COLO668 (cell line): ENCODE measurements around the gene IGFBP2.
A peak's percentile ranks its signal among the peaks of the same experiment; 100 is the strongest.

ENCODE experiments used
- DNase-seq: peaks from one replicate; lab custom pipeline; 2025; ENCODE audit not compliant: unreplicated experiment; lab: John Stamatoyannopoulos, UW

Gene IGFBP2

DNA sequence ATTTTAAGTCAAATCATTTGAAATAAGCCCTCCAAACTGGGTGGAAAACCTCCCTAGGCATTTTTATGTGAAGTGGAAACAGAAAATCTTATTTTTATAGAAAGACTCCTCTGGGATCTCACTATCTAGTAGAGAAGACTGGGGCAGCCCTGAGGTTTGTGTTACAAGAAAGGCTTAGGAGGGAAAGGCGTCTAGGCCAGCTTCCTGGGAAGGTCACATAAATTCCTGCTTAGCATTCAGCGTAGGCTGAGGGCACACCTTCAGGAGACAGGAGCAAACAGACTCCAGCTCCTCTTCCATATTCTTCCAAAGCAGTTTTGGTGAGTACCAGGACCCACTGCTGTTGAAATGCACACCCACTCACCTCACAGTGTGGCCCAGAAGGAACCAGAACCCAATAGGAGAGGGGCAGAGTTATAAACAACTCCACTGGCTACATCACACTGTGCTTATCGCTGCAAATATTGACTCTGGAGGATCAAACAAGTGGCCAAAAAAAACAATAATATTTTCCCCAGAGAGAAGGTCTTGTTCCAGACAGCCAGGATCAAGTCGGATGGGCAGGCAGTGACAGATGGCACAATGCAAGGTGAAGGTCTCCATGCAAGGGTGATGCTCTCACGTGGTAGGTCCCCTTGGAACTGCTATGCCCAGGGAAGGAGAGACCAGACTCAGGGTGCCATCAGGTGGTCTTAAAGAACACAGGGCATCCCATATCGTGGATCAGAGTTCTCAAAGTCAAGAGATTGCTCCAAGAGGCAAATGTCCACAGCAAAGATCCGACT lies 17.7 kb upstream of the IGFBP2 start:
- DNase-seq = no peak

DNA sequence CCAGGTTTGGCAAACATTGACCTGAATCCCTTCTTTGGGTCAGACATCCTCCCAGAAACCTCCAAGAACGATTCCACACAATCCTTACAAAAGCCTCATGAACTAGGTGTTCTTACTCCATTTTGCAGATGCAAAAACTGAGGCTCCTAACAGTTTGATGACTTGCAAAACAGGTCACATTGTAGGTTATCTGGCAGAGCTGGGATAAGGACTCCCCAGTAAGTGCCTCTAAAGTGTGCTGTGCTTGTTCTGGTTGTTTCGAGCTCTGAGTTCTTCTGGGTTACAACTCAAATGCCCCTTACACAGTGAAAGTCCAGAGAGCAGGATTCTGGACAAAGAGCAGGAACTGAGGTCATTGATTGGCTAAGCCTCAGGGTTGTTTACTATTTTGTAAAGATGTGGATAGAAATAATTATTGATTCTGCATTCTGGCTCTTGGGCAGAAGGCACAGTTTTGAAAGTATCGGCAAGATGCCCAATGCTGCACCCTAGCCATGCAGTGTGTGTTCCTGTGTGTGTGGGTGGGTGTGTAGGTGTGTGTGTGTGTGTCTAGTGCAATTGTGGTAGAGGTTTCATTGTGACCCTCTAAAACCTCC lies 17.0 kb upstream of the IGFBP2 start:
- no peak for DNase-seq

DNA sequence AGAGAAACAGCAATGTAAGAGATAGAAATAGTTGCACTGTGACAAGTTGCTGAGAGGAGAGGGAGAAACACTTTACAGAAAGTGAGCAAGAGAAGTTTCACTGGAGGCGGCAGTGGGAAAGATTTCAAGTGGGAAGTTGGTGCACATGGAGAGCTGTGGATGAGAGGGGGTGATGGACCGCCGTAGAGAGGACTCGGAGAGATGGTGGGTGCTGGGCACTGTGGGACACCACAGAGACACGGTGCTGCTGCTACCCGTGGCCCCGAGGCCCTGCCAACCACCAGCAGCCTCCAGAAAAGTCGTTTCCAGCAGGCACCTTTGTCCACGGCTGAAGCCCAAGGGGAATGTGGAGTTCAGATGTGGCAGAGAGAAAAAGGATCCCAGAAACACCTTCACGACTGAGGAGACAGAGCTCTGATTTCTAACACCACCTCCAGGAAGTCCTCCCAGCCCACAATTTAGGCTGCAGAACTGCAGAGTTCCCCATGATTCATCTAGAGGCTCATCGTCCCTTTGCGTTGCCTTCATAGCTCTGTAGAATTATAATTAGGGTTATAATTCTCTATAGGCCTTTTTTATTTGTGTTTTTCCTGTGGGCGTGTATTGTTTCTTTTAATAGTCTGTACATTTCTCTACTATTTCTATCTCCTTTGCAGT lies 15.9 kb upstream of the IGFBP2 start:
- DNase-seq = no peak

DNA sequence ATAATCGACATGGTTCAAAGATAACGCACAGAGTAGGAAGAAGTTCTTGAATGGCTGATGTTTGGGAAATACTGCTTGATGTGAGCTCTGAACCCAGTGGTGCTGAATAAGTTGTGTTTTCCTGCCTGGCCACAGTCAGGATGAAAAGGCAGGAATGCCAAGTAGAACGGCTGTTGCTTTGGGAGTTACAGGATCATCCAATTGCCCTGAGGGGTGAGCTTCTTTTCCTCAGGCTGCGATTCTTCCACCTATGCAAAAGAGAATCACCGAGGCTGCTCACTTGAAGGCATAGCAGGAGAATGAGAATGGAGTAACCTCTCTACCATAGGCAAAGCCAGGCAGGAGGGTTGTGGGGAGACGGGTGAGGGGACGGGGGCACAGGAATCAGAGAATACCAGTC lies 14.4 kb upstream of the IGFBP2 start:
- DNase-seq = no peak

DNA sequence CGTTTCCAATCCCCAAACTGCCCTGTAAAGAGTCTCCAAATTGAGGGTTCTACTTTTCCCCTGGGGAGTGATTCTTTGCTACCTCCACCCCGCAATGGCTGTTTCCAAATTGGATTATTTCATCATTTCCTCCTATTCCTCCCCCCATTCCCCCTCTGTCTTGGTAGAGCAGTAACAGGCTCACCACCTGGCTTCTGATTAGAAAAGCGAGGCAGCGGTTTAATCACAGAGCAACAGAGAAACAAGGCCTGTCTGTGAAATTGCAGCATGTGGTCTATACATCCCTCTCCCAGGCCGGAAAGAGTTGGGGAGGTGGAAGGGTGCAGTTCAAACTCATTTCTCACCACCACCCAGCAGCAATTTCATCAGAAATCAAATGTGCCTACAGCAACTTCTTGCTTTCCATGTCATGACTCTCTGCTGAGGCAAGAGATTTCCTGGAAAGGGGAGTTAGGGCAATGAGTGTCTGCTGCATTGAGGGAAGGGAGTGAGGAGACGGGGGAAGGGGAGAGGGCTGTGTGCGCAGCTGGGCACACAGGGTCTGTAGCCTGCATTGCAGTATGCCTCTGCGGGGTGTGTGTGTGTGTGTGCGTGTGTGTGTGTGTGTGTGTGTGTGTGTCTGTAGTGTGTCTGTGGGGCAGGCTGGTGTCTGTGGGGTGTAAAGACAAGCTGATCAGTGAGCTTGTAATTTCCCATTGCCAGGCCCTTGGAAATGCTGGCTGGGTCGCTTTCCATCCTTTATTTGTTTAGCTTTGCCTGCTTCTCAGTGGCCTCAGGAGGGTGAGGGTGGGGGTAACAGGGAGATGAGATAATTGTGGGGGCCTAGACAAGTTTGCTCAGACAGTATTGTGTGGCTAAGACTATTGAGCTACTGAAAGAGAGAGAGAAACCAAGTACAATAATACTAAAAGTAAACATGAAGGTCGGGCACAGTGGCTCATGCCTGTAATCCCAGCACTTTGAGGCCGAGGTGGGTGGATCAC lies 13.5 kb upstream of the IGFBP2 start:
- DNase-seq = peak; percentile 63

DNA sequence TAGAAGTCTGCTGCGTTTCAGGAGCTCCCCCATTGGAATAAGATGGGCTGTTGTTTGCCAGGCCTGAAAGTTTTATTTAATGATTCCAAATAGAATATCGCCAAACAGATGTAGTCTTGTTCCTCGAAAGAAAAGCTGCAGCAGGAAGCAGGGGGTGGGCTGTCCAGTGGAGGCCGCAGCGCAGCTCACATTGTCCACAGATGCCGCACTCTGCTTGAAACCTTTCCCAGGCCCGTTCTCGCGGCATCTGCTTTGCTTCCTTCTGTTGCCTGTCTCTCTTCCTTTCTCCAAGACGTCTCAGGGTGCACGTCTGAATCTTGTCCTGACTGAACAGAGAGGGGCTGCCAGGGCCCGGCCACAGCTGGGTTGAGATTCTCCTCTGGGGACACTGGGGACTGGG lies 12.4 kb upstream of the IGFBP2 start:
- DNase-seq = no peak

DNA sequence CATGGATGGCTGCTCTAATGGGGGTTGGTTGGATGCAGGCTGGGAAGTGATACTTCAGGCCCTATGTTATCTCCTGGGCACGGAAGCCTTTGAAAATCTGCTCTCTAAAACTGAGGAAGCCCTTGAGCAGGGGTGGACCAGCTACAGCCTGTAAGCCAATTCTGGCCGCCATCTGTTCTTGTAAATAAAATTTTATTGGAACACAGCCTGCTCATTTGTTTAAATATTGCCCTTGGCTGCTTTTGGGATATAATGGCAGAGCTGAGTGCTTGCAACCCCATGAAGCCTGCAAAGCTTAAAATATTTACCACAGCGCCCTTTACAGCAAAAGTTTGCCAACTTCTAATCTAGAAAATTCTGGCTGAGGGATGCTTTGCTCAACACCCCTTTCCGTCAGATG lies 11.9 kb upstream of the IGFBP2 start:
- DNase-seq = no peak

DNA sequence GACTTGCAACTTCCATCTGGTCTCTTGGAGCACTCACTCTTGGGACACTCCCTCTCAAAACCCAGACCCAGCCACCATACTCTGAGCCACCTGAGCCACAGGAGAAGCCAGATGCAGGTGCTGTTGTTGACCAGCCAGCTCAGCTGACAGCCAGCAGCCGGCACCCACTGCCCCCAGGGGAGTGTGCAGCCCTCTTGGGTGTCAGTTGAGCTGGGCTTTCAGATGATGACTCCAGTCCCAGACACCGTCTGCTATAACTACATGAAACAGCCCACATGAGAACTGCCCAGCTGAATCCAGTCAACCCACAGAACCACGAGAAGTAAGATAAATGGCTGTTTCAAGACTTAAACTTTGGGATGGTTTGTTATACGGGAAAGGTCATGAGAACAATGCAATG lies 10.7 kb upstream of the IGFBP2 start:
- DNase-seq = peak; percentile 48

DNA sequence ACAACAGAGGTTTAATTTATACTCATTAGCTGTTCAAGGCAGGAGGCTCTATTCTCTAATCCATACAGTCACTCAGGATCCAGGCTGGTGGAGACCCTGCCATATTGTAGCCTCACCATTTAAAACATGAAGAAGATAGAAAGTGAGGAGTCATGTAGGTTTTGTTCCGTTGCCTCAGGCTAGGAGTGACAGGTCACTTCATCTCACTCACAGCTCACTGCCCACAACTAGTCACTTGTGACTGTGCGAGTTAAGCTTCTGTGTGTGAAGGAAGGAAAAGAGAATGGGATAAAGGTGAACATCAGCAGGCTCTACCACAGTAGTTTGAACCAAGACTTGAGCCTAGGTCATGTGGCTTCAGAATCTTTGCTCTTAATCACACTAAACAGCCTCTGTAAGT lies 9.0 kb upstream of the IGFBP2 start:
- no peak for DNase-seq

DNA sequence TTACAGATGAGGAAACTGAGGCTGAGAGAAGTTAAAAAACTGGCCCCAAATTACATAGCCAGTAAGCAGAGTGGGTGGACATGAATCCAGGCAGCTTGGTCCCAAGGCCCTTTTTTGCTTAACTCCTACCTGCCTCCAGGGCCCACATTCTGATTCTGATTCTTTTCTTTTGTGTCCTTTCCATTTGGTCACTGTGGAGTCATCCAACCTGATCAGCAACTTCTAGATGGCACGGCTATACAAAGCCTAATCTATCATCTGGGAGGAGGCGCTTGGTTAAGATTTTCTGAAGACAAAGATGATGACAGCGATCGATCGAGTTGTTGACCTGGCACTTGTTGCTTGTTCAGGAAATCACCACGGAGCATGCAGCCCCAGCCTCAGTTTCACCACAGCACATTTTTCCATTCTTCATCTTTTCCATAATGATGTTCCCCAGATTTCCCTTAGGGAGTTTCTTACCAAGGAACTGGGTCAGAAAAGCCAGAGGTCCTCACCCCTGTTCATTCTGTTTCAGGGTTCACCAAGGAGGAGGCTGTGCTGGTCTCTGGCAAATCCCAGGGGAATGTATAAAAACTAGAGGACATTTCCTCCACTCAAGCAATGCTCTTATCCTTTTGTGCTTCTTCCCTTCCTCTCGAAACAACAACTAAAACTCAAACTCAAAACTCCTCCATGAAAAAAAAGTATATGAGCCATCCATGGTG lies 6.9 kb upstream of the IGFBP2 start:
- no peak for DNase-seq

DNA sequence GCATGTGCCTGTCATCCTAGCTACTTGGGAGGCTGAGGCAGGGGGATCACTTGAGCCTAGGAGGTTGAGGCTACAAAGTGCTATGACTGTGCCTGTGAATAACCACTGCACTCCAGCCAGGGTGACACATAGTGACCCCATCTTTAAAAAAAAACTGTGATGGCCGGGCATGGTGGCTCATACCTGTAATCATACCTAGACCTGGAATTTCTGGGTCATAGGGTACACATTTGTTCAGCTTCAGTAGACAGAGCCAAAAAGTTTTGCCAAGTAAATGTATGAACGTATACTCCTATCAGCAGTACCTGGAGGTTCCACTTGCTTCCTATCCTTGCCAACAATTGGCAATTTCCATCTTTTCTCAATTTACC lies 6.4 kb upstream of the IGFBP2 start:
- DNase-seq = no peak

DNA sequence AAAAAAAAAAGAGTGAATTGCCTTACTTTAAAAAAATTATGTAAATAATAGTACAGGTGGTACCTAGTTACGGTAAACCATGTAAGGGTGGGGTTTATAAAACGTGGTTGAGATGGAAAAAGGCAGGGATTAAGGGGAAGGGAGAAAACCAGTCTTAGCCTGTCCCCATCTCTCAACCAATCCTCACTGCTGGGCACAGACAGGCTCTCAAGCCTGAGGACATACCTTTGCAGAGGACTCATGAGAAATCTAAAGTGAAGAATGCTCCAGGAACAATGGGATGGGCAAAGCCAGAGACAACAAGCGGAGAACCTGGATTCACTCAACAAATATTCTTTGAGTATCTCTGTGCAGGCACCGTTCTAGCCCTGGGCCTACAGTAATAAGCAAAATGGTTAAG lies 3.4 kb upstream of the IGFBP2 start:
- DNase-seq = no peak

DNA sequence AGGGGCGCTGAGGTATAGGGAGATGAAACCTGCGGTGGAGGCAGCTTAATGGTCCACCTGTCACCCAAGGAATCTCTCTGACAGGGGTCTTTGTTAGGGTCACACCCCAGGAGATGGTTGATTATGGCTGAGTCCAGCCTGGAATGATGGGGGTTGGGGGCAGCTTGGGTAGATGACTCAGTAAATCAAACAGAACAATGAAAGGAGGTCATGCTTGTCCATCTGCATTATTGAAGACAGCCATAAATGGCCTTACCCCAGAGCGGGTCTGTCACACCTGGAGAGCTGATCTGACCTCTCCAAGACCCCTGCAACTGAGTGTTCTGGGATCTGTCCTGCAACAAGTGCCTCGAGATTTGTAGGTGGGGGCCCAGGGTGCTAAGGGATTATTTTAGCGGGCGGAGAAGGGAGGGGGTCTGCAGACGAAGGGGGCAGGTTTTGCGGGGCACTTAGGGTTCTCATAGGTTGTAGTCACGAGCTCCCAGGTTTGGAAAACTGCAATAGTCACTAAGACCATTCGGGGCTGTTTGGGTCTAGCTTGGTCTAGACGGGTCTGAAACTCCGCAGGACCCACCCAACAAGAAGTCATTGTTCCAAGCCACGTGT lies 771 bp upstream of the IGFBP2 start:
- DNase-seq = peak; percentile 33

DNA sequence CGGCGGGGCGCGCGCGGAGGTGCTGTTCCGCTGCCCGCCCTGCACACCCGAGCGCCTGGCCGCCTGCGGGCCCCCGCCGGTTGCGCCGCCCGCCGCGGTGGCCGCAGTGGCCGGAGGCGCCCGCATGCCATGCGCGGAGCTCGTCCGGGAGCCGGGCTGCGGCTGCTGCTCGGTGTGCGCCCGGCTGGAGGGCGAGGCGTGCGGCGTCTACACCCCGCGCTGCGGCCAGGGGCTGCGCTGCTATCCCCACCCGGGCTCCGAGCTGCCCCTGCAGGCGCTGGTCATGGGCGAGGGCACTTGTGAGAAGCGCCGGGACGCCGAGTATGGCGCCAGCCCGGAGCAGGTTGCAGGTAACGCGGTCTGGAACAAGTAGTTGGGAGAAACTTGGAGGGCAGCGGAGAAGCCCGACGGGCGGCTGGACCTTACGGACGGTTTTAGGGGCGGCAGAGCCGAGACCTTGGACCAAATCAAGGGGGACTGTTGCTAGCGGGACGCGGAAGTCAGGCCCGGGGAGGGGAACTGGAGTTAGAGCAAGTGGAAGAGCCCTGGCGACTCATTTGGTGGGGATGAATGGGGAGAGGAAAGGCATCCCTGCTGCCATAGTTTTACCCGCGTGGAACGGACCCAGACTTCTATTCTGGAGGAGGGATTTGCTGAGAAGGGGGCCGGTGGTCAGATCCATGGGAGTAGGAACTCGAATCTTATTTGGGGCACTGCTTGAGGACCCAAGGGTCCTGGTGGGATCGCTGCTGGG lies 573 bp downstream of the IGFBP2 start:
- DNase-seq = peak; percentile 77

DNA sequence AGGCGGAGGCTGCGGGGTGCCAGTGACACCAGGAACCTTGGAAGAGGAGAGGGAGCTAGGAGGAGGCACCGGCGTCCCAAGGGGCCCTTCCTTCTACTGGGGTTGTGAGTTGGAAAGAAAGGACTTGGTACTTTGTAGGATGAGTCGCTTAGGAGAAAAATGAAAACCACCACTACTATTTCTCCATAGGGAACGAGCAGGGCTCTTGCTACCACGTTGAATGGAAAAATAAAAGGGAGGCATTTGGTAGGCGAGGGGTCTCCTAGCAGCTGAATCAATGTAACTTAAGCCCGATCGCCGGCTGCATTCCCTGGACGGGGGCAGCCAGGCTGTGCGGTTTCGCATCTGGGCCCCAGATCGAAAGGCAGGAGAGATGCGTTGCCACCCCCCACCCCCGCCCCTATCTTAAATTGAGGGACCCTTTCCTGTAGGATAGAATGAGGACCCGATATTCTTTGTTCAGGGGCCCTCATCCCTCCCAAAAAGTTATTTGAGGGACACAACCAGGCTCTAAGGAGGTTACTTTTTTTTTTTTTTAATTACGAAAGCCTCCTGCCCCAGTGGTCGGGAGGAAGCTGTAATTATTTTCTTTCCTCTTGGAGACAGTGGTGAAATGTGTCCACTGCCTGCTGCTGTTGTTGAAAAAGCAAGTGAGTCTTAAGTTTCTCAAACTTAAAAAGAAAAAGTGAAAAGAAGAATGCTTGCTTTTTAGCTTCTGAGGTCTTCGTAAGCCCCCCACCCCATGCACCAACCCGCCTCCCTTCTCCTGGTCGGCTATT lies 1.3 kb downstream of the IGFBP2 start:
- DNase-seq = peak; percentile 37

DNA sequence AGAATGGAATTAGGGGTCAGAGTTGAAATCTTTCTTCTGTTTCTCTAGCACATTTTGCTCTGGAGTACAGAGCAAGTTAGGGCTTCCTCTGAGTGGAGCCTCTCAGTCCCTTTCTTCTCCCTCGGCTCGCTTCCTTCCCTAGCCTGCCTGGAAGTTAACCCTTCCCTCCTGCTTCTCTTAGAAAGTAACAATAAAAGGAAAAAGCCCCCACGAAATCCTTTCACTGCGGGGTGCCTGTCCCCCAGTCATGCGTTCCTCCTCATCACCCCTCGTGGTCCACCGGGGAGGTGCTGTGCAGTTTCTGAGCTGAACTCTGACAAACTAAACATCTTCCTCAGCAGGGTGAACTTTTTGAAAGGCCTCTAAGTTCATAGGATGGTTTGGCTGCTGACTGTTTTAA lies 2.0 kb downstream of the IGFBP2 start:
- no peak for DNase-seq

DNA sequence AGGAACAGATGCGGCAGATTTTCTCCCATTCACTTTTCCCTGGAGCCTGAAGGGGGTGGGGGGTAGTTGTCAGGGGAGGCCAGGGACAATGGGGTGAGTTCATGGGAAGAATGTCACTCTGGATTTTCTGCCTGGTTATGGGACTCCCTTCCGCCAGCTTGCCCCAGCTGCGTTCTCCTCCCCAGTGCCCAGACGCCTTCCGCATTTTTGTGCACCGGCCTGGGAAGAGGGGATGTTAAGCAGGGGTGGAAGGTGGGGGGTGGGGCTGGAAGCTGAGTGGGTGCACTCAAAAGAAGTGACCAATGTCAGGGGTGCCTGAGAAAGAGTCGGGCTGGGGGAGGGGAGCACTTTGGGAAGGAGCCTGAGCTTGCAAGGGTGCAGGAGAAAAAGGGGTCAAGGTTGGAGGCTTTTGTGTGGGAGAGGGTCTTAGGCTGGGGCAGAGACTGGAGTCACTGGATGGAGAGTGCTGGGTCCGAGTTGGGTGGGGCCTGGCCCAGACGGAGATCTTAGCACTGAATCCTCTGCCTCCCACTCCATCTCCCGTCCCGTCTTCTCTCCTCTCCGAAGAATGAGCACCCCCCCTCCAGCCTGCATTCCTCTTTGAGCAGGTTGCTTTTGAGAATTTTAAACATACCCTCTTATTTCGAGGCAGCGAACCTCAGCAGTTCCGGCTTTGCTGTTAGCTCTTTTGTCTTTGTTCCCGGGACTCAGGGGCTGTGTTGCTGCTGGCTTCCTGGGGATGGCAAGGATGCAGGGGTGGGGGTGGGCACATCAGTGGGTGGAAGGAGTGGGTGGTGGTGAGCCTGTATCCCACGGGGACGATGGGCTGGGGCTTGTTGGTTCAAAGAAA lies 2.7 kb downstream of the IGFBP2 start:
- DNase-seq = no peak
